ENCODE data around the gene DMGDH. TPM values are rescaled to one million over a fixed set of nuclear protein-coding genes. Genes with fewer than 3 reads are reported as not detected.

Gene DMGDH
- total RNA-seq, 1 donor from 2014 or later: 0.36 TPM

GRCh38 chr5:79081779-79082178, 12.3 kb upstream of the DMGDH start:
- no peak overlapping the region for H3K27ac Mint-ChIP-seq (ENCODE audit: unreplicated experiment)
- H3K4me1 Mint-ChIP-seq (ENCODE audit: unreplicated experiment): peaks cover 2% of the 10 kb centered on the region
- TF ChIP-seq CTCF (IDR thresholded peaks at IDR 0.05; ENCODE audit: unreplicated experiment): no peak
- no peaks in the 10 kb centered on the region for H3K27me3 Mint-ChIP-seq (ENCODE audit: unreplicated experiment)
- H3K36me3 Mint-ChIP-seq (ENCODE audit: low read depth, unreplicated experiment): no peaks in the 10 kb centered on the region
- no peak overlapping the region for H3K4me3 Mint-ChIP-seq (ENCODE audit: unreplicated experiment)
- no peaks in the 10 kb centered on the region for H3K9me3 Mint-ChIP-seq (ENCODE audit: unreplicated experiment)
- DNase-seq (ENCODE audit: low spot score): no peak

GRCh38 chr5:79080804-79081203, 11.3 kb upstream of the DMGDH start:
- Mint-ChIP-seq H3K36me3 (ENCODE audit: low read depth, unreplicated experiment) (no peaks in the 10 kb centered on the region), H3K4me3 (ENCODE audit: unreplicated experiment) (no peak overlapping the region), H3K27ac (ENCODE audit: unreplicated experiment) (no peak overlapping the region), H3K27me3 (ENCODE audit: unreplicated experiment) (no peaks in the 10 kb centered on the region), H3K4me1 (ENCODE audit: unreplicated experiment) (peaks cover 5% of the 10 kb centered on the region), H3K9me3 (ENCODE audit: unreplicated experiment) (no peaks in the 10 kb centered on the region)
- TF ChIP-seq CTCF (IDR thresholded peaks at IDR 0.05; ENCODE audit: unreplicated experiment): no peak
- no peak for DNase-seq (ENCODE audit: low spot score)

GRCh38 chr5:79077680-79078365, 8.3 kb upstream of the DMGDH start:
- peaks cover 5% of the 10 kb centered on the region for H3K4me1 Mint-ChIP-seq (ENCODE audit: unreplicated experiment)
- H3K9me3 Mint-ChIP-seq (ENCODE audit: unreplicated experiment): no peaks in the 10 kb centered on the region
- no peak overlapping the region for H3K4me3 Mint-ChIP-seq (ENCODE audit: unreplicated experiment)
- H3K27me3 Mint-ChIP-seq (ENCODE audit: unreplicated experiment): no peaks in the 10 kb centered on the region
- no peak for TF ChIP-seq CTCF (IDR thresholded peaks at IDR 0.05; ENCODE audit: unreplicated experiment)
- H3K36me3 Mint-ChIP-seq (ENCODE audit: low read depth, unreplicated experiment): no peaks in the 10 kb centered on the region
- no peak overlapping the region for H3K27ac Mint-ChIP-seq (ENCODE audit: unreplicated experiment)
- DNase-seq (ENCODE audit: low spot score): no peak

- DNase-seq (ENCODE audit: low spot score): no peak
- H3K4me1 Mint-ChIP-seq (ENCODE audit: unreplicated experiment): peaks cover 5% of the 10 kb centered on the region
- no peak overlapping the region for H3K27ac Mint-ChIP-seq (ENCODE audit: unreplicated experiment)
- no peaks in the 10 kb centered on the region for H3K27me3 Mint-ChIP-seq (ENCODE audit: unreplicated experiment)
- no peak for TF ChIP-seq CTCF (IDR thresholded peaks at IDR 0.05; ENCODE audit: unreplicated experiment)
- H3K36me3 Mint-ChIP-seq (ENCODE audit: low read depth, unreplicated experiment): no peaks in the 10 kb centered on the region
- no peaks in the 10 kb centered on the region for H3K9me3 Mint-ChIP-seq (ENCODE audit: unreplicated experiment)
- H3K4me3 Mint-ChIP-seq (ENCODE audit: unreplicated experiment): no peak overlapping the region
These were observed 7.3 kb upstream of the DMGDH start for GRCh38 chr5:79076819-79077218.

GRCh38 chr5:79075646-79076426, 6.4 kb upstream of the DMGDH start:
- no peaks in the 10 kb centered on the region for H3K27me3 Mint-ChIP-seq (ENCODE audit: unreplicated experiment)
- no peaks in the 10 kb centered on the region for H3K9me3 Mint-ChIP-seq (ENCODE audit: unreplicated experiment)
- TF ChIP-seq CTCF (IDR thresholded peaks at IDR 0.05; ENCODE audit: unreplicated experiment): no peak
- no peaks in the 10 kb centered on the region for H3K36me3 Mint-ChIP-seq (ENCODE audit: low read depth, unreplicated experiment)
- H3K27ac Mint-ChIP-seq (ENCODE audit: unreplicated experiment): no peak overlapping the region
- DNase-seq (ENCODE audit: low spot score): no peak
- no peak overlapping the region for H3K4me3 Mint-ChIP-seq (ENCODE audit: unreplicated experiment)
- H3K4me1 Mint-ChIP-seq (ENCODE audit: unreplicated experiment): peaks cover 5% of the 10 kb centered on the region

All from endothelial cell (in vitro differentiated cells).